Endothelial cell (in vitro differentiated cells): ENCODE measurements around the gene EYA2. TPM values are rescaled to one million over a fixed set of nuclear protein-coding genes. Genes with fewer than 3 reads are reported as not detected.

Experiments used
- DNase-seq: peaks from one replicate; pipeline ENCODE4 v3.0.0; 2021; ENCODE audit warnings: low spot score
- H3K27ac Mint-ChIP-seq: one replicate; pipeline ENCODE4 v1.8.0; 2021; ENCODE audit warnings: mixed read lengths, inconsistent platforms; ENCODE audit not compliant: unreplicated experiment
- H3K27me3 Mint-ChIP-seq: one replicate; pipeline ENCODE4 v1.8.0; 2021; ENCODE audit warnings: mild to moderate bottlenecking, moderate library complexity, mixed read lengths, inconsistent platforms; ENCODE audit not compliant: unreplicated experiment
- H3K36me3 Mint-ChIP-seq: one replicate; pipeline ENCODE4 v1.8.0; 2021; ENCODE audit warnings: mild to moderate bottlenecking, low read depth, mixed read lengths, inconsistent platforms; ENCODE audit not compliant: unreplicated experiment
- H3K4me1 Mint-ChIP-seq: one replicate; pipeline ENCODE4 v1.8.0; 2021; ENCODE audit warnings: mild to moderate bottlenecking, mixed read lengths, inconsistent platforms; ENCODE audit not compliant: unreplicated experiment
- H3K4me3 Mint-ChIP-seq: one replicate; pipeline ENCODE4 v1.8.0; 2021; ENCODE audit warnings: mild to moderate bottlenecking, mixed read lengths, inconsistent platforms; ENCODE audit not compliant: unreplicated experiment
- H3K9me3 Mint-ChIP-seq: one replicate; pipeline ENCODE4 v1.8.0; 2021; ENCODE audit warnings: mixed read lengths, inconsistent platforms; ENCODE audit not compliant: unreplicated experiment
- total RNA-seq: library from RNA; stranded (reverse); fragmentation: NEBNext Ultra II Directional; extraction: Animal tissue kit (Norgen Biotek cat#: 25700); gene quantifications from one replicate; pipeline ENCODE4 v1.2.1, GENCODE V29; 2021; ENCODE audit not compliant: unreplicated experiment
- TF ChIP-seq, protein P1 (sequence below): fragments of 200-600 bp; sonication (generic); IDR thresholded peaks from one replicate; pipeline ENCODE4 v1.5.0; 2021; ENCODE audit warnings: antibody characterized with exemption; ENCODE audit not compliant: unreplicated experiment

EYA2 gene
- total RNA-seq, 1 donor from 2014 or later = not detected

DNA sequence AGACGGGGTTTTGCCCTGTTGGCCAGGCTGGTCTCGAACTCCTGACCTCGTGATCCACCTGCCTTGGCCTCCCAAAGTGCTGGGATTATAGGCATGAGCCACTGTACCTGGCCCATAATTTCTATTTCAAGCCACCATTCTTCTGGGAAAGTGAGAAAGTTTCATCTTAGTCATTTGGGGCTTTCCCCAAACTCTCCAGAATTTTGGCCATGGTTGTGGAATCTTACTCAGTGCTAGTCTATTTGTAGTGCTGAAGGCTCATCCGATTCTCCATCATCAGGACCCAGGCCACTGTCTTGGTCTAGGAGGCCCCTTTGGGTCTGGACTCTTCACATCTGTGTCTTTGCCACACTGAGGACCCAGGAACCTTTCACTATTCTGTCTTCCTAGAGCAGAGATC lies 164.9 kb downstream of the EYA2 start:
- H3K27me3 Mint-ChIP-seq = peaks cover 6% of the 10 kb centered on the region
- DNase-seq = no peak
- no peaks in the 10 kb centered on the region for H3K4me1 Mint-ChIP-seq
- H3K36me3 Mint-ChIP-seq = no peaks in the 10 kb centered on the region
- no peaks in the 10 kb centered on the region for H3K9me3 Mint-ChIP-seq
- TF ChIP-seq, protein P1, sequence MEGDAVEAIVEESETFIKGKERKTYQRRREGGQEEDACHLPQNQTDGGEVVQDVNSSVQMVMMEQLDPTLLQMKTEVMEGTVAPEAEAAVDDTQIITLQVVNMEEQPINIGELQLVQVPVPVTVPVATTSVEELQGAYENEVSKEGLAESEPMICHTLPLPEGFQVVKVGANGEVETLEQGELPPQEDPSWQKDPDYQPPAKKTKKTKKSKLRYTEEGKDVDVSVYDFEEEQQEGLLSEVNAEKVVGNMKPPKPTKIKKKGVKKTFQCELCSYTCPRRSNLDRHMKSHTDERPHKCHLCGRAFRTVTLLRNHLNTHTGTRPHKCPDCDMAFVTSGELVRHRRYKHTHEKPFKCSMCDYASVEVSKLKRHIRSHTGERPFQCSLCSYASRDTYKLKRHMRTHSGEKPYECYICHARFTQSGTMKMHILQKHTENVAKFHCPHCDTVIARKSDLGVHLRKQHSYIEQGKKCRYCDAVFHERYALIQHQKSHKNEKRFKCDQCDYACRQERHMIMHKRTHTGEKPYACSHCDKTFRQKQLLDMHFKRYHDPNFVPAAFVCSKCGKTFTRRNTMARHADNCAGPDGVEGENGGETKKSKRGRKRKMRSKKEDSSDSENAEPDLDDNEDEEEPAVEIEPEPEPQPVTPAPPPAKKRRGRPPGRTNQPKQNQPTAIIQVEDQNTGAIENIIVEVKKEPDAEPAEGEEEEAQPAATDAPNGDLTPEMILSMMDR = no peak
- no peak overlapping the region for H3K27ac Mint-ChIP-seq
- H3K4me3 Mint-ChIP-seq = no peak overlapping the region

DNA sequence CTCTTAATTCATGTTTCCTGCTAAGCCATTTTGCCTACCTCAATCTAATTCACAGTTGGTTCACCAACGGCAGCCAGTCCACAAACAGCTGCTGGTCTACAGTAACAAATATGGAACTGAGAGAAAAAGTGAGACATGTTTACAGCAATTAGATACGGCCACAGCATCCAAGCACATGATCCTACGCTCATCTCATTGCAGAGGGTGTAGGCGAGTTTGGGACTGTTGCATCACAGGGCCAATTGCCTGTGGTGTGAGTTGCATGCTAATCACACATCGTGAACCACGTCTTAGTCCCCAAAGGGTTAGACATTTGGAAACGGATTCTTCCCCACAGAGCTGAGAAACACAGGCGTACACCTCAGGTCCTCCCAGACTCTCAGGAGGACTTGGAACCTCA lies 166.9 kb downstream of the EYA2 start:
- no peak for DNase-seq
- H3K9me3 Mint-ChIP-seq = no peaks in the 10 kb centered on the region
- H3K4me3 Mint-ChIP-seq = no peak overlapping the region
- no peak overlapping the region for H3K27ac Mint-ChIP-seq
- TF ChIP-seq, protein P1 = no peak
- H3K27me3 Mint-ChIP-seq = peaks cover 5% of the 10 kb centered on the region
- no peaks in the 10 kb centered on the region for H3K4me1 Mint-ChIP-seq
- H3K36me3 Mint-ChIP-seq = no peaks in the 10 kb centered on the region

DNA sequence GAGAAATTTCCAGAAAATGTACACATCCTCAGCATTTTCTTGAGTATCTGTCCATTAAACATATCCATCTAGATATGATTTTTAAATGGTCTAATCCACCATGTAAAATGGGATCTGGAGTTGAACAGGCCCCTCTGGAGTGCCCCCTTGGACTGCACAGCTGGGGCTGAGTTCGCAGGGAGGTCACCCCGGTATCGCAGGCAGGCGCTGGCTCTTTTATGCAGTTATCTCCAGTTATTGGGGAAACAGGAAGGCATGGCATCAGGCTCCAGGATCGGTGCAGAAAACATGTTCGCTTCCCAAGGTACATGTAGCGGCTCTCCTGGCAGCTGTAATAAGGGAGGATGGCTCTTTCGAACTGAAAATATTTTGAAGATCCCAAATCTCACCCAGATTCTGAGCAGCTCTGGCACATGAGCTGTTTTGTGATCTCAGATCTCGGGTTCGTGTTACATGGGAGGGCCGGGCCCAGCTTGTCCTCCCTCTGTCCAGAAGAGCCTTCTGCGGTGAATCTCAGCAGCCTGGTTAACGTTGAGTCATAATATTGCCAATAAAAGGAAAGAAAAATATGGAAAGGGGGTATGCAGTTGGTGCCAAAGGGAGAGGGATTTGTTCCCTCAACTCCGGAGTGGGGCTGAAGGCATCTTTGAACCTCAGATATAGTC lies 167.7 kb downstream of the EYA2 start:
- peaks cover 5% of the 10 kb centered on the region for H3K36me3 Mint-ChIP-seq
- H3K9me3 Mint-ChIP-seq = peaks cover 4% of the 10 kb centered on the region
- no peak overlapping the region for H3K27ac Mint-ChIP-seq
- TF ChIP-seq, protein P1 = no peak
- no peaks in the 10 kb centered on the region for H3K4me1 Mint-ChIP-seq
- no peak overlapping the region for H3K4me3 Mint-ChIP-seq
- DNase-seq = no peak
- peaks cover 5% of the 10 kb centered on the region for H3K27me3 Mint-ChIP-seq

GRCh38 chr20:47063407-47063806 lies 168.8 kb downstream of the EYA2 start:
- no peaks in the 10 kb centered on the region for H3K4me1 Mint-ChIP-seq
- H3K9me3 Mint-ChIP-seq = peaks cover 4% of the 10 kb centered on the region
- no peak overlapping the region for H3K27ac Mint-ChIP-seq
- no peak overlapping the region for H3K4me3 Mint-ChIP-seq
- DNase-seq = no peak
- peaks cover 5% of the 10 kb centered on the region for H3K27me3 Mint-ChIP-seq
- TF ChIP-seq, protein P1 = no peak
- peaks cover 9% of the 10 kb centered on the region for H3K36me3 Mint-ChIP-seq

DNA sequence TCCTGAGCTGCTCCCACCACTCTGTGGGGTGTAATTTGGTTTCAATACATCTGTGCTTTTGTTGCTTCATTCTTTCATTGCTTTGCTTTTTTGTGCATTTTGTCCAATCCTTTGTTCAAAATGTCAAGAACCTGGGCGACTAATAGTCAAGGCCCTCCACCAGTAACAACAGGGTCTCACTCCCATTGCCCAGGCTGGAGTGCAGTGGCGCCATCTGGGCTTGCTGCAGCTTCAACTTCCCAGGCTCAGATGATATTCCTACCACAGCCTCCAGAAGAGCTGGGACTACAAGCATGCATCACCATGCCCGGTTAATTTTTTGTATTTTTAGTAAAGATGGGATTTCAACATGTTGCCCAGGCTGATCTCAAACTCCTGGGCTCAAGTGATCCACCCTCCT lies 169.2 kb downstream of the EYA2 start:
- Mint-ChIP-seq H3K4me3 (no peak overlapping the region), H3K27ac (no peak overlapping the region), H3K36me3 (peaks cover 9% of the 10 kb centered on the region), H3K9me3 (peaks cover 8% of the 10 kb centered on the region), H3K4me1 (no peaks in the 10 kb centered on the region), H3K27me3 (peaks cover 5% of the 10 kb centered on the region)
- no peak for DNase-seq
- TF ChIP-seq, protein P1 = no peak
